SU-DHL-6 (cell line): ENCODE results near the gene GMDS.

Experiments
- EZH2phosphoT487 ChIP-seq: fragments of 200-600 bp; sonication (generic), shearing (Covaris generic); conservative IDR thresholded peaks from 2 replicates; pipeline ENCODE4 v1.6.1; 2018; ENCODE audit warnings: mild to moderate bottlenecking, antibody characterized with exemption, low read length, moderate library complexity, mixed read lengths
- TF ChIP-seq, protein P1 (sequence below): fragments of 200-600 bp; sonication (generic); IDR thresholded peaks from one replicate; pipeline ENCODE4 v1.5.1; 2017; ENCODE audit warnings: antibody characterized with exemption, mild to moderate bottlenecking, low read length, moderate library complexity; ENCODE audit not compliant: insufficient read depth, poor library complexity, severe bottlenecking

DNA sequence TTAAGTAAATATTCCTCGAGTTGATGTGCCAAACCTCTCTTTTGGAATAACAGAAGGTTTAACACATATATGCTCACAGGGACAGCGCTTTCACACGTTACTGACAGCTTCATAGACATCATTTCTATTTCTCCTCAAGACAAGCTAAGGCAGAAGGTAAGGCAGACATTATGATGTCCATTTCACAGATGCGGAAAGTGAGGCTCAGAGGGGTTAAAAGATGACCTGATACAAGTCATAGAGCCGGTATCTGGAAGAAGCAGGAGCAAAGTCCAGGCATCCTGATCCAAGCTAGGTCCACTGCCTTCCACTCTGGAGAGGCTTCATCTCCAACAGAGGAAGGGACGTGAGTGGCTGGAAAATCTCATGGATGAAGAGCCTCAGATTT lies 548.9 kb downstream of the GMDS start:
- TF ChIP-seq, protein P1, sequence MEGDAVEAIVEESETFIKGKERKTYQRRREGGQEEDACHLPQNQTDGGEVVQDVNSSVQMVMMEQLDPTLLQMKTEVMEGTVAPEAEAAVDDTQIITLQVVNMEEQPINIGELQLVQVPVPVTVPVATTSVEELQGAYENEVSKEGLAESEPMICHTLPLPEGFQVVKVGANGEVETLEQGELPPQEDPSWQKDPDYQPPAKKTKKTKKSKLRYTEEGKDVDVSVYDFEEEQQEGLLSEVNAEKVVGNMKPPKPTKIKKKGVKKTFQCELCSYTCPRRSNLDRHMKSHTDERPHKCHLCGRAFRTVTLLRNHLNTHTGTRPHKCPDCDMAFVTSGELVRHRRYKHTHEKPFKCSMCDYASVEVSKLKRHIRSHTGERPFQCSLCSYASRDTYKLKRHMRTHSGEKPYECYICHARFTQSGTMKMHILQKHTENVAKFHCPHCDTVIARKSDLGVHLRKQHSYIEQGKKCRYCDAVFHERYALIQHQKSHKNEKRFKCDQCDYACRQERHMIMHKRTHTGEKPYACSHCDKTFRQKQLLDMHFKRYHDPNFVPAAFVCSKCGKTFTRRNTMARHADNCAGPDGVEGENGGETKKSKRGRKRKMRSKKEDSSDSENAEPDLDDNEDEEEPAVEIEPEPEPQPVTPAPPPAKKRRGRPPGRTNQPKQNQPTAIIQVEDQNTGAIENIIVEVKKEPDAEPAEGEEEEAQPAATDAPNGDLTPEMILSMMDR = no peak
- TF ChIP-seq EZH2phosphoT487 = no peak
